Spleen (tissue), 11 donors: ENCODE results near the gene ORC4. TPM values are rescaled to one million over a fixed set of nuclear protein-coding genes. Genes with fewer than 3 reads are reported as not detected.

ENCODE experiments used
- DNase-seq: peaks from one replicate; pipeline ENCODE4 v3.0.0-alpha.2; 2020
- H3K27ac ChIP-seq, 8 donors: fragments of 200-600 bp; sonication (generic) in 7 of 8; 1 replicate in 4 of 8; 2 replicates in 4 of 8; pipeline versions ENCODE4 v1.5.0 to v1.8.0; 2016 to 2021; ENCODE audit warnings: inconsistent platforms in 4 of 8, mild to moderate bottlenecking in 4 of 8, moderate library complexity in 1 of 8
- H3K27me3 ChIP-seq, 7 donors: fragments of 200-600 bp; sonication (generic) in 6 of 7; replicated peaks in 1 of 7; 1 replicate in 4 of 7; 2 replicates in 3 of 7; pipeline versions ENCODE4 v1.5.0 to v1.8.0; 2016 to 2021; ENCODE audit warnings: inconsistent platforms in 3 of 7, mild to moderate bottlenecking in 1 of 7
- H3K36me3 ChIP-seq, 6 donors: fragments of 200-600 bp; sonication (generic) in 5 of 6; 1 replicate in 4 of 6; 2 replicates in 2 of 6; pipeline versions ENCODE4 v1.5.0 to v1.8.0; 2016 to 2021; ENCODE audit warnings: inconsistent platforms in 2 of 6
- H3K4me1 ChIP-seq, 6 donors: fragments of 200-600 bp; sonication (generic) in 5 of 6; 1 replicate in 3 of 6; 2 replicates in 3 of 6; pipeline versions ENCODE4 v1.5.0 to v1.8.0; 2016 to 2021; ENCODE audit warnings: inconsistent platforms in 3 of 6
- H3K4me3 ChIP-seq, 8 donors: fragments of 200-600 bp; sonication (generic) in 7 of 8; 1 replicate in 4 of 8; 2 replicates in 4 of 8; pipeline versions ENCODE4 v1.5.0 to v1.8.0; 2016 to 2021; ENCODE audit warnings: inconsistent platforms in 4 of 8, mild to moderate bottlenecking in 4 of 8, moderate library complexity in 2 of 8
- H3K9me3 ChIP-seq, 8 donors: fragments of 200-600 bp; sonication (generic) in 7 of 8; 1 replicate in 4 of 8; 2 replicates in 4 of 8; pipeline versions ENCODE4 v1.5.0 to v1.8.0; 2016 to 2021; ENCODE audit warnings: inconsistent platforms in 4 of 8
- POLR2A ChIP-seq, 3 donors: fragments of 450-650 bp; IDR thresholded peaks; one replicate each; pipeline ENCODE4 v1.5.1; 2017; ENCODE audit warnings: antibody characterized with exemption in 3 of 3, mild to moderate bottlenecking in 1 of 3
- POLR2AphosphoS5 ChIP-seq, 3 donors: sonication (generic); formaldehyde crosslinking; IDR thresholded peaks; one replicate each; pipeline ENCODE4 v1.5.1; 2017; ENCODE audit warnings: antibody characterized with exemption in 3 of 3
- WGBS, 5 donors: extraction: QIAGEN DNeasy Blood & Tissue Kit in 3 of 5; methylation state at CpG; one replicate each; pipeline versions ENCODE4 v1.1.5 to v1.1.7; 2013 to 2018; 5-methylcytosine and 5-hydroxymethylcytosine counted together
- intact Hi-C: fragments of 100-400 bp; cut with DNase I; formaldehyde crosslinking; loops from one replicate; pipeline ENCODE4 v1.15.0; 2023; ENCODE audit warnings: low total_unique reads
- polyA plus RNA-seq, 3 donors: library from polyadenylated mRNA; stranded (reverse); fragments of 200-250 nt; gene quantifications; one replicate each; pipeline ENCODE4 v1.2.1, GENCODE V29; 2013
- total RNA-seq, 7 donors: library from RNA; depleted of rRNA in 3 of 7; stranded (reverse); fragments of >200 nt in 3 of 7; fragmentation: NEBNext Ultra II Directional in 4 of 7; extraction: Animal tissue kit (Norgen Biotek cat#: 25700) in 4 of 7; gene quantifications; one replicate each; pipeline versions ENCODE4 v1.1.0 to v1.2.1, GENCODE V29; 2016 to 2021
- TF ChIP-seq, protein P1 (sequence below), 11 experiments: fragments of 200-600 bp in 7 of 11; fragments of 450-650 bp in 4 of 11; sonication (generic) in 4 of 11; IDR thresholded peaks in 8 of 11; conservative IDR thresholded peaks in 3 of 11; 1 replicate in 7 of 11; 2 replicates in 4 of 11; pipeline versions ENCODE4 v1.4.0 to v1.8.0; 2016 to 2021; ENCODE audit warnings: antibody characterized with exemption in 11 of 11, inconsistent platforms in 4 of 11, mild to moderate bottlenecking in 1 of 11
- donor health status: healthy with polysubstance abuse.
- donor health status: DM: no; HTN: no; CAD: no; lungs with moderate emphysema.
- donor health status: DM: no; HTN: no; CAD: no.
- donor health status: Bipolar disorder and iron deficiency.
- donor health status: healthy.
- donor health status: DM: no; HTN: no; CAD: no.
- donor health status: DM: yes; HTN: yes; CAD: no.

ORC4 gene
- total and polyA plus RNA-seq, 10 donors = 7.3 to 72.6 (median 38.2) TPM

DNA sequence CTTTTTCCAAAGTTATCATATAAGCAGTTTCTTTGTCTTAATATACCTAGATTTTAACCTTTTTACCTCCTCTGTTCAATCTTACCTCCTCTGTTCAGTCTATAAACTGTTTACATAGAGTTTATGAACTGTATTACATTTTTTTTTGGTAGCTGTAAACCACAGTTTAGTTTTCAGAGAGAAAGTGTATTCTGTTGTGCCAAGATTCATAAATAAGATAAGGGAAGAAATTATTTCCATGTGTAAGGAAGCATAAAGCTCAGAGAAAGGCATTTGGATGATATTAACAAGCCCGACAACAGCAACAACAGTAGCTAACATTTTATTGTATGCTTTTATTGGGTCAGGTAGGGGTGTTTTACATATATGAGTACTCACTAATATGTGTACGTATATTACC lies 104.5 kb downstream of the ORC4 start:
- TF ChIP-seq POLR2A (IDR thresholded peaks at IDR 0.05) (no peak), POLR2AphosphoS5 (IDR thresholded peaks at IDR 0.05) (no peak)
- TF ChIP-seq, protein P1, sequence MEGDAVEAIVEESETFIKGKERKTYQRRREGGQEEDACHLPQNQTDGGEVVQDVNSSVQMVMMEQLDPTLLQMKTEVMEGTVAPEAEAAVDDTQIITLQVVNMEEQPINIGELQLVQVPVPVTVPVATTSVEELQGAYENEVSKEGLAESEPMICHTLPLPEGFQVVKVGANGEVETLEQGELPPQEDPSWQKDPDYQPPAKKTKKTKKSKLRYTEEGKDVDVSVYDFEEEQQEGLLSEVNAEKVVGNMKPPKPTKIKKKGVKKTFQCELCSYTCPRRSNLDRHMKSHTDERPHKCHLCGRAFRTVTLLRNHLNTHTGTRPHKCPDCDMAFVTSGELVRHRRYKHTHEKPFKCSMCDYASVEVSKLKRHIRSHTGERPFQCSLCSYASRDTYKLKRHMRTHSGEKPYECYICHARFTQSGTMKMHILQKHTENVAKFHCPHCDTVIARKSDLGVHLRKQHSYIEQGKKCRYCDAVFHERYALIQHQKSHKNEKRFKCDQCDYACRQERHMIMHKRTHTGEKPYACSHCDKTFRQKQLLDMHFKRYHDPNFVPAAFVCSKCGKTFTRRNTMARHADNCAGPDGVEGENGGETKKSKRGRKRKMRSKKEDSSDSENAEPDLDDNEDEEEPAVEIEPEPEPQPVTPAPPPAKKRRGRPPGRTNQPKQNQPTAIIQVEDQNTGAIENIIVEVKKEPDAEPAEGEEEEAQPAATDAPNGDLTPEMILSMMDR (IDR thresholded peaks at IDR 0.05 in 8 of 11, conservative IDR thresholded peaks at IDR 0.05 in 3 of 11) = no peak
- intact Hi-C loops = no loop called here
- WGBS, 5 donors = 93 to 100% (median 95%) methylated on average over 2 of the region's 2 CpGs
- no peaks in the 10 kb centered on the region for H3K9me3 ChIP-seq
- peaks cover 0 to 8% (median 0%) of the 10 kb centered on the region in 6 donors for H3K36me3 ChIP-seq
- no peak for DNase-seq
- H3K27ac ChIP-seq = no peak overlapping the region
- H3K27me3 ChIP-seq = no peaks in the 10 kb centered on the region
- peaks cover 0 to 15% (median 5%) of the 10 kb centered on the region in 6 donors for H3K4me1 ChIP-seq
- no peak overlapping the region for H3K4me3 ChIP-seq

DNA sequence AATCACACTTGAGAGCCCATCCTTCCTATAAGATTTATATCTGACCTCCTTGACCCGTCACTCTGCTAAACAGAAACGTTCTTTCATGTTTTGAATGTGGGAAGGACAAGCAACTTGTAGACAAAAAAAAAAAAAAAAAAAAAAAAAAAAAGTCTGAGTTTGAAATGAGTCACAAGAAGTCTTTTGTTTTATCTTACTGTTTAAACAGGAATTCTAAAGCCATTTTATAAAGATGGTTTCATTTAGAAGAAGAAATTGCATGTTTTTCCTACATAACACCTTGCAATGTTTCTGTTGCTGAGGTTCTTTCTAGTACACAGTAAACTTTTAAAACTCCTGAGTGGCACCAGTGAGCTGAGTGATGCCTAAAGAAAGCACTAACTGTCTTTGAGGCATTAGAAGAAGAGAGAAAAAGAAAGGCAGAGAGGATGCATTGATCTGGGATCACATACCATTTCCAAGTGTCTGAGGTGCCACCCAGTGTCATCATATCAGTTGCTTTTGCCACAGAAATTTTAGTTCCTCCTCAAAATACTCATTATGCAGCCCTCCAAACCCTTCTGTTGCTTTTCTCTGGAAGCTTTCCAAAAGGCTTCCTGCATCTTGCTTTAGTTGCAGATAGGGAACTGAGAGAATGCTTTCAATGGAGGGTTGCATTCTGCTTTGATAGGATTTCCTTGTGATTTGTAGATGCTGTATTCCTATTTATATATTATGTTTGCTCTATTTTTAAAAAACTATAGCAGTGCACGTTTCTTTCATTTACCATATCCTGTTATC lies 106.6 kb downstream of the ORC4 start:
- no peak for DNase-seq
- Histone ChIP-seq H3K4me3 (no peak overlapping the region), H3K27ac (no peak overlapping the region), H3K9me3 (no peaks in the 10 kb centered on the region), H3K27me3 (no peaks in the 10 kb centered on the region), H3K4me1 (peaks cover 0 to 17% (median 7%) of the 10 kb centered on the region in 6 donors), H3K36me3 (peaks cover 0 to 8% (median 0%) of the 10 kb centered on the region in 6 donors)
- WGBS, 5 donors = 25 to 44% (median 27%) methylated on average over 3 of the region's 3 CpGs
- intact Hi-C loops = loop anchor here (5.0 kb wide), 1 partner anchor 832 kb away; no protein-coding TSS in a partner anchor
- TF ChIP-seq POLR2A (IDR thresholded peaks at IDR 0.05) = no peak
- TF ChIP-seq, protein P1 (IDR thresholded peaks at IDR 0.05 in 8 of 11, conservative IDR thresholded peaks at IDR 0.05 in 3 of 11) = no peak
- no peak for TF ChIP-seq POLR2AphosphoS5 (IDR thresholded peaks at IDR 0.05)

GRCh38 chr2:147910990-147911473 lies 109.5 kb downstream of the ORC4 start:
- intact Hi-C loops = loop anchor here (5.0 kb wide), 1 partner anchor 829 kb away; no protein-coding TSS in a partner anchor
- no peaks in the 10 kb centered on the region for H3K27me3 ChIP-seq
- no peak for DNase-seq
- no peaks in the 10 kb centered on the region for H3K9me3 ChIP-seq
- H3K4me1 ChIP-seq = peaks cover 0 to 17% (median 7%) of the 10 kb centered on the region in 6 donors
- no peak overlapping the region for H3K27ac ChIP-seq
- H3K4me3 ChIP-seq = no peak overlapping the region
- H3K36me3 ChIP-seq = no peaks in the 10 kb centered on the region
- TF ChIP-seq, protein P1 (IDR thresholded peaks at IDR 0.05 in 8 of 11, conservative IDR thresholded peaks at IDR 0.05 in 3 of 11) = peak; percentile 43 to 81 (median 71)
- no peak for TF ChIP-seq POLR2A (IDR thresholded peaks at IDR 0.05)
- 0% methylated on average over 2 of the region's 2 CpGs for WGBS, 5 donors

GRCh38 chr2:147909178-147909577 lies 111.4 kb downstream of the ORC4 start:
- H3K4me1 ChIP-seq = peaks cover 0 to 15% (median 7%) of the 10 kb centered on the region in 6 donors
- no peak for DNase-seq
- TF ChIP-seq, protein P1 (IDR thresholded peaks at IDR 0.05 in 8 of 11, conservative IDR thresholded peaks at IDR 0.05 in 3 of 11) = no peak
- TF ChIP-seq POLR2AphosphoS5 (IDR thresholded peaks at IDR 0.05) (no peak), POLR2A (IDR thresholded peaks at IDR 0.05) (no peak)
- H3K27ac ChIP-seq = no peak overlapping the region
- H3K9me3 ChIP-seq = no peaks in the 10 kb centered on the region
- H3K4me3 ChIP-seq = no peak overlapping the region
- intact Hi-C loops = loop anchor here (10.0 kb wide), 1 partner anchor 1174 kb away; no protein-coding TSS in a partner anchor
- WGBS, 5 donors = 89 to 97% (median 94%) methylated on average over 2 of the region's 2 CpGs
- H3K36me3 ChIP-seq = no peaks in the 10 kb centered on the region
- H3K27me3 ChIP-seq = no peaks in the 10 kb centered on the region
